ENCODE data around the gene GPATCH3.

- TF ChIP-seq CTCF (IDR thresholded peaks at IDR 0.05; ENCODE audit: poor library complexity) (no peak), EZH2 (IDR thresholded peaks at IDR 0.05; ENCODE audit: borderline replicate concordance) (no peak)
Observed at GRCh38 chr1:26853600-26853999, 46.7 kb downstream of the GPATCH3 start.
